ENCODE data around the gene EXOSC1. TPM values are rescaled to one million over a fixed set of nuclear protein-coding genes. Genes with fewer than 3 reads are reported as not detected.

Gene EXOSC1
- total and polyA plus RNA-seq, 2 experiments from 2014 or later = 34.7 to 51.7 TPM

DNA sequence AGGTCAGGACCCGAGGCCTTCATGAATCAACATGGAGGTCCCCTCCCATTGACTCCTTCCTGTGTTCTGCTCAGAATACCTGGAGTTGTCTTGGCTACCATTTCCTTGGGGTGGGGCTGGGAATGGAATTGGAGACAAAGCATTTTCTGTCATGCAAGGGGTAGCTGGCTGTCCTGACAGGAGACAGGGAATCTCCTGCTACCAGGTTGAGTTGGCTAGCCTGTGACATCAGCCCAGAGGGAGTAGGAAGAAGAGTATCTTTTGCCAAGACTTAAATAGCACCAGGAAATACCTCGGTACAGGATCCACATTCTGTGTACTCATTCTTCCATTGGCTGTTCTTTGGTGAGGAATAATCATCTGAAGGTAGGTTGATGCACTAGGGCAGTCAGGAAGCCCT is 5.0 kb upstream of the EXOSC1 start:
- no peaks in the 10 kb centered on the region for H3K36me3 ChIP-seq (replicated peaks; ENCODE audit: insufficient read depth, low read depth)
- H2AFZ ChIP-seq = no peak overlapping the region
- H3K4me2 ChIP-seq = no peak overlapping the region
- peaks cover 59% of the 10 kb centered on the region for H3K79me2 ChIP-seq
- 91% methylated on average over 2 of the region's 2 CpGs for WGBS (ENCODE audit: low lambda C conversion rate, missing lambda C conversion rate)
- TF ChIP-seq EZH2 (IDR thresholded peaks at IDR 0.05; ENCODE audit: borderline replicate concordance) = no peak
- no peak for TF ChIP-seq EZH2phosphoT487 (IDR thresholded peaks at IDR 0.05; ENCODE audit: low read depth, severe bottlenecking, unreplicated experiment)
- TF ChIP-seq, protein P1, sequence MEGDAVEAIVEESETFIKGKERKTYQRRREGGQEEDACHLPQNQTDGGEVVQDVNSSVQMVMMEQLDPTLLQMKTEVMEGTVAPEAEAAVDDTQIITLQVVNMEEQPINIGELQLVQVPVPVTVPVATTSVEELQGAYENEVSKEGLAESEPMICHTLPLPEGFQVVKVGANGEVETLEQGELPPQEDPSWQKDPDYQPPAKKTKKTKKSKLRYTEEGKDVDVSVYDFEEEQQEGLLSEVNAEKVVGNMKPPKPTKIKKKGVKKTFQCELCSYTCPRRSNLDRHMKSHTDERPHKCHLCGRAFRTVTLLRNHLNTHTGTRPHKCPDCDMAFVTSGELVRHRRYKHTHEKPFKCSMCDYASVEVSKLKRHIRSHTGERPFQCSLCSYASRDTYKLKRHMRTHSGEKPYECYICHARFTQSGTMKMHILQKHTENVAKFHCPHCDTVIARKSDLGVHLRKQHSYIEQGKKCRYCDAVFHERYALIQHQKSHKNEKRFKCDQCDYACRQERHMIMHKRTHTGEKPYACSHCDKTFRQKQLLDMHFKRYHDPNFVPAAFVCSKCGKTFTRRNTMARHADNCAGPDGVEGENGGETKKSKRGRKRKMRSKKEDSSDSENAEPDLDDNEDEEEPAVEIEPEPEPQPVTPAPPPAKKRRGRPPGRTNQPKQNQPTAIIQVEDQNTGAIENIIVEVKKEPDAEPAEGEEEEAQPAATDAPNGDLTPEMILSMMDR (IDR thresholded peaks at IDR 0.05; ENCODE audit: poor library complexity) = no peak
- H3K4me1 ChIP-seq (ENCODE audit: insufficient read depth) = peaks cover 17% of the 10 kb centered on the region
- no peak overlapping the region for H3K27ac ChIP-seq
- H3K9me3 ChIP-seq (ENCODE audit: low read depth) = no peaks in the 10 kb centered on the region
- H3K27me3 ChIP-seq = no peaks in the 10 kb centered on the region
- no peaks in the 10 kb centered on the region for H3K9me2 ChIP-seq (replicated peaks; ENCODE audit: insufficient read depth)
- peaks cover 3% of the 10 kb centered on the region for H4K20me1 ChIP-seq (ENCODE audit: insufficient read depth, poor library complexity, severe bottlenecking)
- no peak overlapping the region for H3K4me3 ChIP-seq
- DNase-seq (ENCODE audit: low spot score) = no peak

DNA sequence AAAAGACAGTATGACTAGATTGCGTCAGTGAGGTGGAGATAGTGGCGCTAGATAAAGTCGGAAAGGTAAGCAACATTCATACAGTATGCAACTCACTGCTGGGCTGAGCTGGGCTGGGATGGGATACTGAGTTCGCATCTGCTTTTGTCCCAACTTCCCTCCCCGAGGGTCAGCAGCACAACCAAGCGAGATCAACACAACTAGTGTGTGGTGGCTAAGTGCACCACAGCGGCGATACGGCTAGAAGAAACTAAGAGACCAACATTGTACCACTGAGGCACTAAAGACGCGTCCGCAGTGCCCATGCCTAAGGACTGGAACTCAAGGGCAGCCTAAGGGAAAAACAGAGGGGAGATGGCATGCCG is 467 bp downstream of the EXOSC1 start:
- H3K79me2 ChIP-seq = peaks cover 48% of the 10 kb centered on the region
- peak overlapping the region; percentile 49 for H2AFZ ChIP-seq
- TF ChIP-seq EZH2 (IDR thresholded peaks at IDR 0.05; ENCODE audit: borderline replicate concordance) (no peak), EZH2phosphoT487 (IDR thresholded peaks at IDR 0.05; ENCODE audit: low read depth, severe bottlenecking, unreplicated experiment) (no peak)
- TF ChIP-seq, protein P1 (IDR thresholded peaks at IDR 0.05; ENCODE audit: poor library complexity) = no peak
- peak overlapping the region; percentile 68 for H3K4me3 ChIP-seq
- H3K27ac ChIP-seq = peak overlapping the region; percentile 32
- no peaks in the 10 kb centered on the region for H3K9me2 ChIP-seq (replicated peaks; ENCODE audit: insufficient read depth)
- WGBS (ENCODE audit: low lambda C conversion rate, missing lambda C conversion rate) = 4% methylated on average over 13 of the region's 13 CpGs
- H3K4me1 ChIP-seq (ENCODE audit: insufficient read depth) = peaks cover 23% of the 10 kb centered on the region
- H4K20me1 ChIP-seq (ENCODE audit: insufficient read depth, poor library complexity, severe bottlenecking) = no peaks in the 10 kb centered on the region
- no peak for DNase-seq (ENCODE audit: low spot score)
- no peaks in the 10 kb centered on the region for H3K27me3 ChIP-seq
- H3K36me3 ChIP-seq (replicated peaks; ENCODE audit: insufficient read depth, low read depth) = no peaks in the 10 kb centered on the region
- H3K9me3 ChIP-seq (ENCODE audit: low read depth) = no peaks in the 10 kb centered on the region
- H3K4me2 ChIP-seq = peak overlapping the region; percentile 82

DNA sequence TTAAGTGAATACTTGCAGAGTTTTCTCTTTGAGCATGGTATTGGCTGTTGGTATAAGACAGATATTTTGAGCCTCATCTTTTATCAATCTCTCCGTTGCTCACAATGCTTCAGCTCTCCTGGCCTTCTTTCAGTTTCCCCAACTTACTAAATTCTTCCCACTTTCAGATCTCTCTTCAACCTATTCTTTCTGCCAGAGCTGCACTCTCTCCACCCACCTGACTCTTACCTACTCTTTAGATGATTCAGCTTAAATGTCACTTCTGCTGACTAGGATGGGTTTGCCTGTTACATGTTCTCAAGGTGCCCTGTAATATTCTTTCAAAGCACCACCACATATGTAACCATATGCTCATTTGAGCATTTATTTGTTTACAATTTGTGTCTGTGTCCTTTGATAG is 1.6 kb downstream of the EXOSC1 start:
- Histone ChIP-seq H3K36me3 (replicated peaks; ENCODE audit: insufficient read depth, low read depth) (no peaks in the 10 kb centered on the region), H3K9me3 (ENCODE audit: low read depth) (no peaks in the 10 kb centered on the region), H3K4me2 (no peak overlapping the region), H3K27me3 (no peaks in the 10 kb centered on the region), H3K4me1 (ENCODE audit: insufficient read depth) (peaks cover 23% of the 10 kb centered on the region), H3K27ac (no peak overlapping the region), H3K79me2 (peaks cover 40% of the 10 kb centered on the region), H4K20me1 (ENCODE audit: insufficient read depth, poor library complexity, severe bottlenecking) (no peaks in the 10 kb centered on the region), H3K9me2 (replicated peaks; ENCODE audit: insufficient read depth) (no peaks in the 10 kb centered on the region), H2AFZ (no peak overlapping the region), H3K4me3 (no peak overlapping the region)
- 91% methylated on average over 1 of the region's 1 CpG for WGBS (ENCODE audit: low lambda C conversion rate, missing lambda C conversion rate)
- TF ChIP-seq EZH2phosphoT487 (IDR thresholded peaks at IDR 0.05; ENCODE audit: low read depth, severe bottlenecking, unreplicated experiment) (no peak), EZH2 (IDR thresholded peaks at IDR 0.05; ENCODE audit: borderline replicate concordance) (no peak)
- TF ChIP-seq, protein P1 (IDR thresholded peaks at IDR 0.05; ENCODE audit: poor library complexity) = no peak
- DNase-seq (ENCODE audit: low spot score) = no peak

DNA sequence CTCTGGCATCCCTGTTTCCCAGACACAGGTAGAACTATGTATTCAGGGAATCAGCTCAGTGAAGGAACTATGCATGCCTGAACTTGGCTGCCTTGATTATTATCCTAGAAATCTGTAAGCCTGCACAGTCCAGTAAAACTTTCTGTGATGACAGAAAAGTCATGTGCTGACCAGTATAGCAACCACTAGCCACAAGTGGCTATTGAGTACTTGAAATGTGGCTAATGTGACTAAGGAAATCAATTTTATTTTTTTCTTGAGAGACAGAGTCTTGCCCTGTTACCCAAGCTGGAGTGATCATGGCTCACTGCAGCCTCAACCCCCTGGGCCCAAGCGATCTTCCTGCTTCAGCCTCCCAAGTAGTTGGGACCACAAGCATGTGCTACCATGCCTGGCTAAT is 3.5 kb downstream of the EXOSC1 start:
- TF ChIP-seq EZH2 (IDR thresholded peaks at IDR 0.05; ENCODE audit: borderline replicate concordance) = no peak
- no peak for TF ChIP-seq EZH2phosphoT487 (IDR thresholded peaks at IDR 0.05; ENCODE audit: low read depth, severe bottlenecking, unreplicated experiment)
- TF ChIP-seq, protein P1 (IDR thresholded peaks at IDR 0.05; ENCODE audit: poor library complexity) = no peak

More for the DNA sequence above, 3.5 kb downstream of the EXOSC1 start:
- Histone ChIP-seq H4K20me1 (ENCODE audit: insufficient read depth, poor library complexity, severe bottlenecking) (no peaks in the 10 kb centered on the region), H3K9me3 (ENCODE audit: low read depth) (no peaks in the 10 kb centered on the region), H3K9me2 (replicated peaks; ENCODE audit: insufficient read depth) (no peaks in the 10 kb centered on the region), H3K36me3 (replicated peaks; ENCODE audit: insufficient read depth, low read depth) (no peaks in the 10 kb centered on the region), H3K79me2 (peaks cover 22% of the 10 kb centered on the region), H3K4me1 (ENCODE audit: insufficient read depth) (peaks cover 11% of the 10 kb centered on the region), H3K27ac (no peak overlapping the region), H3K4me3 (no peak overlapping the region), H2AFZ (no peak overlapping the region), H3K4me2 (no peak overlapping the region), H3K27me3 (no peaks in the 10 kb centered on the region)
- DNase-seq (ENCODE audit: low spot score) = no peak
- 94% methylated on average over 1 of the region's 1 CpG for WGBS (ENCODE audit: low lambda C conversion rate, missing lambda C conversion rate)
